ENCODE results near the gene NXPH1.
A peak's percentile ranks its signal among the peaks of the same experiment; 100 is the strongest.

Gene NXPH1

GRCh38 chr7:8629504-8629903 is 196.1 kb downstream of the NXPH1 start:
- TF ChIP-seq REST (IDR thresholded peaks at IDR 0.05; ENCODE audit: low read depth), result peak; percentile 77
- no peak for TF ChIP-seq RAD21 (IDR thresholded peaks at IDR 0.05; ENCODE audit: low read depth)

GRCh38 chr7:8637322-8637721 is 203.9 kb downstream of the NXPH1 start:
- no peak for TF ChIP-seq NFIC (IDR thresholded peaks at IDR 0.05)
- TF ChIP-seq TAF1 (IDR thresholded peaks at IDR 0.05; ENCODE audit: low read depth), result no peak
- TF ChIP-seq TCF12 (IDR thresholded peaks at IDR 0.05; ENCODE audit: low read depth), result no peak

GRCh38 chr7:8638076-8638475 is 204.7 kb downstream of the NXPH1 start:
- no peak for TF ChIP-seq EP300 (IDR thresholded peaks at IDR 0.05; ENCODE audit: borderline replicate concordance)
- TF ChIP-seq NFIC (IDR thresholded peaks at IDR 0.05), result no peak
- TF ChIP-seq REST (IDR thresholded peaks at IDR 0.05; ENCODE audit: low read depth), result no peak
- no peak for TF ChIP-seq EGR1 (IDR thresholded peaks at IDR 0.05)
- TF ChIP-seq RAD21 (IDR thresholded peaks at IDR 0.05; ENCODE audit: low read depth), result no peak
- no peak for TF ChIP-seq TCF12 (IDR thresholded peaks at IDR 0.05; ENCODE audit: low read depth)
- TF ChIP-seq CREB1 (IDR thresholded peaks at IDR 0.05; ENCODE audit: low read depth), result no peak
- TF ChIP-seq MAX (IDR thresholded peaks at IDR 0.05), result no peak

GRCh38 chr7:8639668-8640067 is 206.3 kb downstream of the NXPH1 start:
- TF ChIP-seq YY1 (IDR thresholded peaks at IDR 0.05; ENCODE audit: low read depth) (no peak), REST (IDR thresholded peaks at IDR 0.05; ENCODE audit: low read depth) (no peak), ZBTB7A (IDR thresholded peaks at IDR 0.05; ENCODE audit: low read depth) (no peak), TAF1 (IDR thresholded peaks at IDR 0.05; ENCODE audit: low read depth) (no peak), TEAD4 (IDR thresholded peaks at IDR 0.05) (no peak), EP300 (IDR thresholded peaks at IDR 0.05; ENCODE audit: borderline replicate concordance) (no peak), MAX (IDR thresholded peaks at IDR 0.05) (no peak)

GRCh38 chr7:8640671-8641070 is 207.3 kb downstream of the NXPH1 start:
- no peak for TF ChIP-seq CREB1 (IDR thresholded peaks at IDR 0.05; ENCODE audit: low read depth)

- TF ChIP-seq TCF12 (IDR thresholded peaks at IDR 0.05; ENCODE audit: low read depth) (no peak), ZBTB7A (IDR thresholded peaks at IDR 0.05; ENCODE audit: low read depth) (no peak), MAX (IDR thresholded peaks at IDR 0.05) (no peak), TAF1 (IDR thresholded peaks at IDR 0.05; ENCODE audit: low read depth) (no peak), EGR1 (IDR thresholded peaks at IDR 0.05) (no peak), RAD21 (IDR thresholded peaks at IDR 0.05; ENCODE audit: low read depth) (no peak), NFIC (IDR thresholded peaks at IDR 0.05) (no peak), FOXM1 (IDR thresholded peaks at IDR 0.05; ENCODE audit: borderline replicate concordance, low read depth) (no peak), REST (IDR thresholded peaks at IDR 0.05; ENCODE audit: low read depth) (no peak), YY1 (IDR thresholded peaks at IDR 0.05; ENCODE audit: low read depth) (no peak), CREB1 (IDR thresholded peaks at IDR 0.05; ENCODE audit: low read depth) (no peak), EP300 (IDR thresholded peaks at IDR 0.05; ENCODE audit: borderline replicate concordance) (no peak), CEBPB (IDR thresholded peaks at IDR 0.05) (no peak), TEAD4 (IDR thresholded peaks at IDR 0.05) (no peak), USF1 (IDR thresholded peaks at IDR 0.05) (no peak)
Observed at GRCh38 chr7:8668627-8669500, 235.5 kb downstream of the NXPH1 start.
